LNCAP (cell line): ENCODE data around the gene CMSS1.

Experiments
- CTCF ChIP-seq: fragments of 450-650 bp; IDR thresholded peaks from 2 replicates; pipeline ENCODE4 v1.5.1; 2017; ENCODE audit warnings: mild to moderate bottlenecking

CMSS1 gene

GRCh38 chr3:100053951-100054620 lies 236.4 kb downstream of the CMSS1 start:
- no peak for TF ChIP-seq CTCF

- no peak for TF ChIP-seq CTCF
These were observed 240.3 kb downstream of the CMSS1 start for GRCh38 chr3:100057716-100058575.

- no peak for TF ChIP-seq CTCF
These were observed 241.8 kb downstream of the CMSS1 start for GRCh38 chr3:100059472-100059871.

DNA sequence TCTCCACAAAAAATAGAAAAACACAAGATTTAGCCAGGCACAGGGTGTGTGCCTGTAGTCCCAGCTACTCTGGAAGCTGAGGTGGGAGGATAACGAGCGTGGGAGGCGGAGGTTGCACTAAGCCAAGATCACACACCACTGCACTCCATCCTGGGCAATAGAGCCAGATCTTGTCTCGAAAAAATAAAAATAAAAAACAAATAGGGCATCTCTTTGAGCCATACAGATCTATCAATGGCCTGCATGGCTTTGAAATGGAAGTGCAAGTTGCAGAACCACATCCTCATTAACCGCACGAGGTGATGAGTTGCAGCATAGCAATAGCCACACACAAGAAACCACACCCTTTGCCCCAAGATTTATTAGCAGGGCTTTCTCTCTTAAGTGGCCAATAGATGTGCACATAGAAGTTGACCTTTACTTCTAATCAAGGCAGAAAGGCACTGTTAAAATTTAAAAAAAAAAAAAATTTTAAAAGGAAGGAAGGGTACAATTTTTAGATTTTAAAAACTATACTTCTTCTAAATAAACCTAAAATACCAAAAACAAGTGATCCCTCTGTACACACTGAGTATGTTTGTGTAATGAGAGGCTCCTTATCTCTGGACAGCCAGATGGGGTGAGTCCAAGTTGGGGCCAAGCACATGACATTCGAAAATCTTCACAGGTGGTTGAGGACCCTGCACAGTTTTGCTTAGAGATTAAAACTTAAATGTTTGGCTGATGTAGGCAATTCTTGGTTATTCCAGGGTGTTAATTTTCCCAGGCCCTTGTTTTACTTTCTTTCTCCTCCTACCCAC lies 243.2 kb downstream of the CMSS1 start:
- no peak for TF ChIP-seq CTCF

DNA sequence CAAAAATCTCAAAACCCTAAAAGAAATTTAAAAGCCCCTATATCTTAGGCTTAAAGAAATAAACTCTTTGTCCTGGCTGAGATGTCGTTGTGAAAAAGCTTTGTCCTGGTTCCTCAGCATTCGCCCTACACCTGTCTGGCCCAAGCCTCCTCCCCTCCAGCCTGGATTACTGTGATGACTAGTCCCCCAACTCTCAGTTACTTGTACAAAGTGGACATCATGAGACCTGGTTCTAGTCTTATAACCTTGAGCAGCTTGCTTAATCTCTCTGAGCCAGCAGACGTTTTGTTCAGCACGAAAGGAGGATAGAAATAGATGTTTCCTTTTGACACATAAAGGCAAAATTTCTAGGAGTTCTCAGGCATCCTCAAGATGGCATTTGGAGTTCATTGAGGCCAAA lies 245.0 kb downstream of the CMSS1 start:
- no peak for TF ChIP-seq CTCF

DNA sequence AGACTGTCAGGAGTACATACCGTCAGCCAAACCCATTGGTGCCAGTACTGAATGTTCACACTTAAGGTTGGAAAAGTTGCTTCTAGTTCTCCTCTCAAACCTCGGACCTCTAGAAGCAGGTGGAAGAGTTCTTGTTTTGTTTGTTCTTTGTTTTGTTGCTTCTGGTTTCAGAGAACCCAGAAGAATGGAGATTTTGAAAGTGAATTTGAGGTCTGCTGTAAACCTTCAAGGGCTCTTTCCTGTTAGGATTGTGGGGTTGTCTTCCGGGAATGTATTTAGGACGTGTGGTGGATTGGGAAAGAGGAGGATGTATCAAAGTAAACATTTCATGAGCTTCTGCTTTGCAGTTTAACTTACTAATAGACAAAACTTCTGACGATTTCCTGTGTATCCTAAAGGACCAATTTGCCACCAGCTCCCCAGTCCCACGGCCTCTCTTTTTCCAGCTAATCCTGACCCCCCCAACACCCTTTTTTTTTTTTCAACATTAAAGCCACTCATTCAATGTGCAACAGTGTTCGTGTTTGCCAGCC lies 246.3 kb downstream of the CMSS1 start:
- no peak for TF ChIP-seq CTCF

- TF ChIP-seq CTCF = no peak
These were observed 249.9 kb downstream of the CMSS1 start for GRCh38 chr3:100067589-100067988.
